NCI-H1092 (cell line): Measurements from ENCODE around the gene SPIN1.

Experiments
- DNase-seq: peaks from one replicate; lab custom pipeline; 2025; lab: John Stamatoyannopoulos, UW

Gene SPIN1

DNA sequence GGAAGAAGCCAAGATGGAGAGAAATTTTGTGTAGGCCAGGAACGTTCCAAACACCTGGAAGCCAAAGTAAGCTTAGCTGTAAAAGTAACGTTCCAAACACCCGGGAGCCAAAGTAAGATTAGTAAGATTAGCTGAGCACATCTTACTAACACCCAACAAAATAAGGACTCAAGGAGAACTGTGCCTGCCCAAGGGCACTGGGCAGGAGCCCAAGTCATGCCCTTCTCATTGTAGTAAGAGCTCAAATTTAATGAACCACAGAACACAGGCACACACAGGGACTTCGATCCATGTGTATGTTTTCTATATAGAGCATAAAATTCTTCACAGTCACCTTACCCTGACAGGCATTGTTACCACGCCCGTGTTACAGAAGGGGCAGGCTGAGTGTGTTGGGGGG, 110.6 kb downstream of the SPIN1 start:
- DNase-seq = no peak

DNA sequence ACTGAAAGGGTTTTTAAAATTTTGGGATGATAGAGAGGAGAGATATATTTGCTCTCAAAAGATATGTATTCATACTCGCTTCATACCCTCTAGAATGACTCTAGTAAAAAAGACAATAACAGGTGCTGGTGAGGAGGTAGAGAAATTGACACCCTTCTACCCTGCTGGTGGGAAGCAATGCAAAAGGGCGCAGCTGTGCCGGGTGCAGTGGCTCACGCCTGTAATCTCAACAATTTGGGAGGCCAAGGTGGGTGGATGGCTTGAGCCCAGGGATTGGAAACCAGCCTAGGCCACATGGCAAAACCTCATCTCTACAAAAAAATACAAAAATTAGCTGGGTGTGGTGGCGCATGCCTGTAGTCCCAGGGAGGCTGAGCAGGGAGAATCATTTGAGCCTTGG, 112.8 kb downstream of the SPIN1 start:
- no peak for DNase-seq

DNA sequence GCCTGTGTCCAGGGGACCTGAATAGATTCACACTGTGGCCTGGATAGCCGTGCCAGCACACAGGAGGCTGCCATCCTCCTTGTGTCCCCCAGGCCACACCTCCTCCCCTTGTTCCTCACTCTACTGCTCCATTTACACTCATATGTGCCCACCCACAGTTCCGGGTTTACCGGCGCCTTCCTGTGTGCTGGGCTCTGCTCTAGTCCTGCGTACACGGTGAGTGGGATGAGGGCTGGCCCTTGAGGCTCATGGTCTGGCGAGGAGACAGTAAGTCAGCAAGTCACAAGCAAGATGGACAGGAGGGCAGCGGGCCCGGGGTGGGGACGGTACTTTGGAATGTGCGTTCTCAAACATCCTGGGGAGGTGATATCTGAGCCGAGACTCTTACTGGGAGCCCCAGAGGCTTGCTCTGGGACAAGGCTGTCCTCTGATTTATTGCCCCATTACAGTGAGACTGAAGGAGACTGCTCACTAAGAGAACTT, 114.3 kb downstream of the SPIN1 start:
- DNase-seq = no peak

GRCh38 chr9:88503081-88503844, 115.0 kb downstream of the SPIN1 start:
- no peak for DNase-seq

DNA sequence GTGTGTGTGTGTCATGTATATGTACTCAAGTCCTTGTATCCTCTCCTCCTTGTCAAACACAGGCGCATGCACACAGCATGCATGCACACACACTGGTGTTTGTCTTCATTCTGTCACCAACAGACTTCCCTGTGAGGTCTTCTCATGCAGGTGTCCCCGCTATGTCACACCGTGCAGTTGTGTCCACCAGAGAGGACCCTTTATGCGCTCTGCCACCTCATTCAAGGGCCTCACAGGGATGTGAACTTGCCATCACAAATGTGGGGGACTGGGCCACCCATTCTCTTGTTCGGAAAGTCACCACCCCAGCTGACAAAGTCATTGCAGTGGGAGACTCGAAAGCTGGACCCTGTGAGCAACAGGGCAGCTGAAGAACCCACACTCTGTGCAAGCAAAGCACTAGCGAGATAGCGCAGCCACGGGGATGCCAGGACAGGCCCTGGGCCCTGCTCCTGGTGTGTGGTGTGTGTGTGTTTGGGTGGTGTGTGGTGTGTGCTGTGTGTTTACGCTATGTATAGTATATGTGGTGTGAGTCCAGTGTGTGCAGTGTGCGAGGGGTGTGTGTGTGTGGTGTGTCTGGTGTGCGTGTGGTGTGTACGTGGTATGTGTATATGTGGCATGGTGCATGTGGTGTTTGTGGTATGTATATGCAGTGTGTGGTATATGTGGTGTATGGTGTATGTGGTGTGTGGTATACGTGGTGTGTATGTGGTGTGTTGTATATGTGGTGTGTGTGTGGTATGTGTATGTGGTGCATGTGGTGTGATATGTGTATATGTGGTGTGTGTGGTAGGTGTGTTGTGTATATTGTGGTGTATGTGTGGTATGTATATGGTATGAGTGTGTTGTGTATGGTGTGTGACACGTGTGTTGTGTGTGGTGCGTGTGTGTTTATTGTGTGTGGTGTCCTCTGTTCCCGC, 115.9 kb downstream of the SPIN1 start:
- DNase-seq = no peak

GRCh38 chr9:88508326-88508725, 120.1 kb downstream of the SPIN1 start:
- DNase-seq = no peak

DNA sequence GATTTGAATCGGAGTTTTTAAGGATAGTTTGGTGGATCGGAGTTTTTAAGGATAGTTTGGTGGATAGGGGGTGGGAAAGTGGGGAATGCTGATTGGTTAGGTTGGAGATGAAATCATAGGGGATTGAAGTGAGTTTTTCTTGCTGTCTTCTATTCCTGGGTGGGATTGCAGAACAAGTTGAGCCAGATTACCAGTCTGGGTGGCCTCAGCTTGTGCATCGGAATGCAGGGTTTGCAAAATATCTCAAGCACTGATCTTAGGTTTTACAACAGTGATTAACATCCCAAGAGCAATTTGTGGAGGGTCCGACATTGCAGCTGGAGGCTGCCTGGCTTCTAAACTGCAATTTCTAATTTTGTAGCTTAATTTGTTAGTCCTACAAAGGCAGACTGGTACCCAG, 123.7 kb downstream of the SPIN1 start:
- no peak for DNase-seq

DNA sequence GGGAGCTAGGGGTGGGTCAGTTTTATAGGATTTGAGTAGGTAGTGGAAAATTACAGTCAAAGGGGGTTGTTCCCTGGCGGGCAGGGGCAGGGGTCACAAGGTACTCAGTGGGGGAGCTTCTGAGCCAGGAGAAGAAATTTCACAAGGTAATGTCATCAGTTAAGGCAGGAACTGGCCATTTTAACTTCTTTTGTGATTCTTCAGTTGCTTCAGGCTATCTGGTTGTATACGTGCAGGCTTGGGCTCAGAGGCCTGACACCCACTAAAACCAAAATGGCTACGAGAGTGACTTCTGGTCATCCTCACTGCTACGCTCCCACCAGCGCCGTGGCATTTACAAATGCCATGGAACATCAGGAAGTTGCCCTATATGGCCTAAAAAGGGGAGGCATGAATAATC, 126.0 kb downstream of the SPIN1 start:
- no peak for DNase-seq

GRCh38 chr9:88521308-88521707, 133.1 kb downstream of the SPIN1 start:
- DNase-seq = no peak

- DNase-seq = no peak
These were observed 134.1 kb downstream of the SPIN1 start for GRCh38 chr9:88522360-88522759.

GRCh38 chr9:88523056-88523455, 134.8 kb downstream of the SPIN1 start:
- no peak for DNase-seq

GRCh38 chr9:88524911-88525310, 136.7 kb downstream of the SPIN1 start:
- no peak for DNase-seq

- no peak for DNase-seq
These were observed 139.4 kb downstream of the SPIN1 start for GRCh38 chr9:88527618-88528017.
